Thyroid gland (tissue), 4 donors: ENCODE data around the gene EVA1C.

Source experiments
- CTCF ChIP-seq, 6 experiments: fragments of 200-600 bp in 3 of 6; fragments of 450-650 bp in 3 of 6; sonication (generic) in 3 of 6; IDR thresholded peaks; one replicate each; pipeline ENCODE4 v1.5.1; 2016 to 2019; ENCODE audit warnings: antibody characterized with exemption in 6 of 6, mild to moderate bottlenecking in 2 of 6, inconsistent platforms in 1 of 6, moderate library complexity in 1 of 6
- POLR2A ChIP-seq, 2 donors: fragments of 450-650 bp; IDR thresholded peaks; one replicate each; pipeline ENCODE4 v1.6.1; 2017; ENCODE audit warnings: antibody characterized with exemption in 2 of 2, mild to moderate bottlenecking in 2 of 2, moderate library complexity in 1 of 2

- TF ChIP-seq CTCF (IDR thresholded peaks at IDR 0.05) (no peak), POLR2A (IDR thresholded peaks at IDR 0.05) (no peak)
Measured at GRCh38 chr21:32380940-32381339, 31.6 kb upstream of the EVA1C start.
